Neuronal stem cell (in vitro differentiated cells): Measurements from ENCODE around the gene SIPA1.

ENCODE experiments used
- DNase-seq: peaks from one replicate; pipeline ENCODE4 v3.0.0-alpha.2; 2013; ENCODE audit warnings: low spot score
- H2AFZ ChIP-seq: one replicate; pipeline ENCODE4 v1.6.1; 2013; ENCODE audit warnings: mild to moderate bottlenecking, low read length, inconsistent platforms
- H2AK5ac ChIP-seq: 2 replicates; pipeline ENCODE4 v1.6.1; 2013; ENCODE audit warnings: low read depth, mild to moderate bottlenecking, inconsistent platforms, low read length, moderate library complexity, mixed read lengths
- H2BK120ac ChIP-seq: 2 replicates; pipeline ENCODE4 v1.6.1; 2013; ENCODE audit warnings: low read depth, mild to moderate bottlenecking, inconsistent platforms, low read length, moderate library complexity, mixed read lengths
- H2BK12ac ChIP-seq: one replicate; pipeline ENCODE4 v1.6.1; 2013; ENCODE audit warnings: low read length, inconsistent platforms
- H2BK15ac ChIP-seq: 2 replicates; pipeline ENCODE4 v1.6.1; 2013; ENCODE audit warnings: mild to moderate bottlenecking, low read length, inconsistent platforms, mixed read lengths
- H2BK5ac ChIP-seq: one replicate; pipeline ENCODE4 v1.6.1; 2013; ENCODE audit warnings: inconsistent platforms, mild to moderate bottlenecking, low read length, moderate library complexity
- H3K14ac ChIP-seq: one replicate; pipeline ENCODE4 v1.6.1; 2013; ENCODE audit warnings: low read length, inconsistent platforms
- H3K18ac ChIP-seq: 2 replicates; pipeline ENCODE4 v1.6.1; 2013; ENCODE audit warnings: low read length, inconsistent platforms
- H3K23ac ChIP-seq: 2 replicates; pipeline ENCODE4 v1.6.1; 2013; ENCODE audit warnings: low read depth, mild to moderate bottlenecking, mixed read lengths, low read length, inconsistent platforms; ENCODE audit not compliant: poor library complexity
- H3K27ac ChIP-seq: replicated peaks from 3 replicates; pipeline ENCODE4 v1.5.1; 2013; ENCODE audit warnings: low read length, inconsistent platforms
- H3K27me3 ChIP-seq, 3 experiments: 2 replicates each; pipeline ENCODE4 v1.6.1; 2013; ENCODE audit warnings: low read length in 3 of 3, mild to moderate bottlenecking in 2 of 3, inconsistent platforms in 1 of 3, low read depth in 1 of 3, mixed read lengths in 1 of 3, moderate library complexity in 1 of 3; ENCODE audit not compliant: control insufficient read depth in 3 of 3, insufficient read depth in 3 of 3
- H3K36me3 ChIP-seq, 2 donors: replicated peaks in 1 of 2; 2 replicates each; pipeline ENCODE4 v1.6.1; 2013; ENCODE audit warnings: low read length in 2 of 2; ENCODE audit not compliant: control insufficient read depth in 2 of 2, insufficient read depth in 2 of 2
- H3K4ac ChIP-seq: 2 replicates; pipeline ENCODE4 v1.6.1; 2013; ENCODE audit warnings: inconsistent platforms, mild to moderate bottlenecking, low read length, moderate library complexity
- H3K4me1 ChIP-seq, 2 donors: 1 replicate in 1 of 2; 2 replicates in 1 of 2; pipeline ENCODE4 v1.6.1; 2013; ENCODE audit warnings: low read length in 2 of 2, low read depth in 1 of 2; ENCODE audit not compliant: control insufficient read depth in 2 of 2, insufficient read depth in 1 of 2
- H3K4me2 ChIP-seq: one replicate; pipeline ENCODE4 v1.6.1; 2013; ENCODE audit warnings: mild to moderate bottlenecking, low read length, inconsistent platforms; ENCODE audit not compliant: insufficient read depth, poor library complexity, severe bottlenecking
- H3K4me3 ChIP-seq, 2 donors: 2 replicates each; pipeline ENCODE4 v1.5.1; 2013; ENCODE audit warnings: low read length in 2 of 2, mild to moderate bottlenecking in 2 of 2, inconsistent platforms in 1 of 2, moderate library complexity in 1 of 2
- H3K79me1 ChIP-seq: one replicate; pipeline ENCODE4 v1.6.1; 2013; ENCODE audit warnings: low read depth, mild to moderate bottlenecking, inconsistent platforms, low read length, moderate library complexity
- H3K9ac ChIP-seq: one replicate; pipeline ENCODE4 v1.6.1; 2013; ENCODE audit warnings: mild to moderate bottlenecking, low read depth, low read length, inconsistent platforms; ENCODE audit not compliant: poor library complexity
- H3K9me3 ChIP-seq, 2 donors: replicated peaks in 1 of 2; 2 replicates each; pipeline versions ENCODE3 to v1.6.1; 2013; ENCODE audit warnings: low read length in 2 of 2, mild to moderate bottlenecking in 2 of 2, inconsistent platforms in 1 of 2, low read depth in 1 of 2, mixed read lengths in 1 of 2, moderate library complexity in 1 of 2; ENCODE audit not compliant: control insufficient read depth in 2 of 2, insufficient read depth in 1 of 2
- H4K8ac ChIP-seq: one replicate; pipeline ENCODE4 v1.6.1; 2013; ENCODE audit warnings: low read depth, mild to moderate bottlenecking, inconsistent platforms, low read length, moderate library complexity
- H4K91ac ChIP-seq: one replicate; pipeline ENCODE4 v1.6.1; 2013; ENCODE audit warnings: low read length, low read depth, mild to moderate bottlenecking, inconsistent platforms; ENCODE audit not compliant: poor library complexity
- WGBS, 2 donors: extraction: QIAGEN DNeasy Blood & Tissue Kit; methylation state at CpG; one replicate each; pipeline ENCODE4 v1.1.7; 2013; ENCODE audit warnings: missing lambda C conversion rate in 2 of 2, mixed read lengths in 1 of 2; ENCODE audit not compliant: insufficient read length in 2 of 2, insufficient replicate concordance in 1 of 2; ENCODE audit errors: extremely low coverage in 2 of 2; 5-methylcytosine and 5-hydroxymethylcytosine counted together

SIPA1 gene

DNA sequence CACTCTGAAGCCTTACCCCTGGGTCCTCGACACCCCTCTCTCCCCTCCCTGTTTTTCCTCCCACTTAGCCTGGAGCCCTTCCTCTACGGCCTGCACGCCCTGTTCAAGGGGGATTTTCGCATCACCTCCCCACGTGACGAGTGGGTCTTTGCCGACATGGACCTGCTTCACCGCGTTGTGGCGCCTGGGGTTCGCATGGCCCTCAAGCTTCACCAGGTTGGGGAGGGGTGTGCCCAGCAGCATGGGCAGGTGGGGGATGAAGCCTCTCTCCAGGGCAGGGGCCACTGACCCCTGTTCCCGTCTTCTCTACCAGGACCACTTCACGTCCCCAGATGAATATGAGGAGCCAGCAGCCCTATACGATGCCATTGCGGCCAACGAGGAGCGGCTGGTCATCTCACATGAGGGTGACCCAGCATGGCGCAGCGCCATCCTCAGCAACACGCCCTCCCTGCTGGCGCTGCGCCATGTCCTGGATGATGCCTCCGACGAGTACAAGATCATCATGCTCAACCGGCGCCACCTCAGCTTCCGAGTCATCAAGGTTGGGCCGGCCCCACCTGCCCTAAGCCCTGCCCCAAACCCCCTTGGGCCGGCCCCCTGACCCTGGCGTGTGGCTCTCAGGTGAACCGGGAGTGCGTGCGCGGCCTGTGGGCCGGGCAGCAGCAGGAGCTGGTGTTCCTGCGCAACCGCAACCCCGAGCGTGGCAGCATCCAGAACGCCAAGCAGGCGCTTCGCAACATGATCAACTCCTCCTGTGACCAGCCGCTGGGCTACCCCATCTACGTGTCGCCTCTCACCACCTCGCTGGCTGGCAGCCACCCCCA is 2.8 kb upstream of the SIPA1 start:
- H3K79me1 ChIP-seq, result peaks cover 11% of the 10 kb centered on the region
- no peak overlapping the region for H2BK12ac ChIP-seq
- no peak overlapping the region for H3K27ac ChIP-seq
- H3K14ac ChIP-seq, result no peak overlapping the region
- no peak for DNase-seq
- no CpG with 5 or more reads among the region's 46 CpGs for WGBS, 2 donors
- H3K4me3 ChIP-seq, result no peak overlapping the region
- H2BK120ac ChIP-seq, result no peak overlapping the region
- H3K4me2 ChIP-seq, result no peak overlapping the region
- peak overlapping the region; percentile 65 for H4K8ac ChIP-seq
- H4K91ac ChIP-seq, result no peak overlapping the region
- peak overlapping the region; percentile 46 for H2AK5ac ChIP-seq
- peaks cover 0 to 2% of the 10 kb centered on the region in 2 donors for H3K9me3 ChIP-seq
- peaks cover 43 to 59% of the 10 kb centered on the region in 2 donors for H3K36me3 ChIP-seq
- H2AFZ ChIP-seq, result no peak overlapping the region
- no peak overlapping the region for H2BK5ac ChIP-seq
- H2BK15ac ChIP-seq, result no peak overlapping the region
- H3K4me1 ChIP-seq, result peaks cover 15 to 16% of the 10 kb centered on the region in 2 donors
- H3K4ac ChIP-seq, result no peak overlapping the region
- H3K18ac ChIP-seq, result no peak overlapping the region
- no peaks in the 10 kb centered on the region for H3K27me3 ChIP-seq
- H3K9ac ChIP-seq, result no peak overlapping the region
- H3K23ac ChIP-seq, result no peak overlapping the region

GRCh38 chr11:65636108-65637031 is 1.5 kb upstream of the SIPA1 start:
- no CpG with 5 or more reads among the region's 28 CpGs for WGBS, 2 donors
- no peak overlapping the region for H2AFZ ChIP-seq

GRCh38 chr11:65637032-65637557 is 806 bp upstream of the SIPA1 start:
- Histone ChIP-seq H2BK120ac (no peak overlapping the region), H3K4me2 (no peak overlapping the region), H4K91ac (no peak overlapping the region), H2BK15ac (no peak overlapping the region), H2BK5ac (peak overlapping the region; percentile 90), H3K9ac (peak overlapping the region; percentile 92), H3K4me1 (peaks cover 16 to 18% of the 10 kb centered on the region in 2 donors), H2BK12ac (no peak overlapping the region), H2AFZ (peak overlapping the region; percentile 62), H4K8ac (no peak overlapping the region), H2AK5ac (peak overlapping the region; percentile 40), H3K9me3 (peaks cover 0 to 2% of the 10 kb centered on the region in 2 donors), H3K27ac (peak overlapping the region; percentile 73), H3K18ac (peak overlapping the region; percentile 76), H3K23ac (peak overlapping the region; percentile 85), H3K4ac (peak overlapping the region; percentile 6), H3K27me3 (no peaks in the 10 kb centered on the region), H3K4me3 (peak overlapping the region in 1 of 2 donors; percentile 76), H3K14ac (peak overlapping the region; percentile 56), H3K36me3 (peaks cover 29 to 53% of the 10 kb centered on the region in 2 donors), H3K79me1 (peaks cover 11% of the 10 kb centered on the region)
- WGBS, 2 donors, result no CpG with 5 or more reads among the region's 3 CpGs
- no peak for DNase-seq

More at GRCh38 chr11:65636108-65637031, 1.5 kb upstream of the SIPA1 start:
- Histone ChIP-seq H4K91ac (no peak overlapping the region), H3K4me2 (no peak overlapping the region), H3K23ac (peak overlapping the region; percentile 85), H3K4me3 (no peak overlapping the region), H2BK120ac (no peak overlapping the region), H3K9ac (no peak overlapping the region), H3K18ac (no peak overlapping the region), H3K9me3 (peaks cover 0 to 2% of the 10 kb centered on the region in 2 donors), H3K14ac (peak overlapping the region; percentile 56), H2AK5ac (peak overlapping the region; percentile 35), H2BK15ac (no peak overlapping the region), H3K4ac (peak overlapping the region; percentile 6), H2BK12ac (no peak overlapping the region), H3K27ac (no peak overlapping the region), H3K4me1 (peaks cover 15 to 16% of the 10 kb centered on the region in 2 donors), H3K79me1 (peaks cover 11% of the 10 kb centered on the region), H3K27me3 (no peaks in the 10 kb centered on the region), H4K8ac (no peak overlapping the region), H2BK5ac (no peak overlapping the region), H3K36me3 (peaks cover 33 to 53% of the 10 kb centered on the region in 2 donors)
- no peak for DNase-seq
